KMS-11 (cell line): Measurements from ENCODE around the gene CCBE1.

ENCODE experiments used
- H2AFZ ChIP-seq: fragments of 200-600 bp; sonication (generic); 2 replicates; pipeline ENCODE4 v1.6.1; 2016; ENCODE audit warnings: antibody characterized with exemption, mixed run types, low read depth
- H3K27ac ChIP-seq: fragments of 200-600 bp; sonication (generic); 2 replicates; pipeline ENCODE4 v1.6.1; 2016; ENCODE audit warnings: mild to moderate bottlenecking, mixed run types
- H3K27me3 ChIP-seq: fragments of 200-600 bp; sonication (generic); 2 replicates; pipeline ENCODE4 v1.6.1; 2017; ENCODE audit warnings: mild to moderate bottlenecking, low read depth, mixed run types, moderate library complexity; ENCODE audit not compliant: insufficient read depth
- H3K36me3 ChIP-seq: fragments of 200-600 bp; sonication (generic); 2 replicates; pipeline ENCODE4 v1.6.1; 2017; ENCODE audit warnings: mild to moderate bottlenecking, mixed run types; ENCODE audit not compliant: insufficient read depth
- H3K4me1 ChIP-seq: fragments of 200-600 bp; sonication (generic); 2 replicates; pipeline ENCODE4 v1.6.1; 2016; ENCODE audit warnings: mild to moderate bottlenecking, low read depth, mixed run types; ENCODE audit not compliant: poor library complexity, severe bottlenecking
- H3K4me2 ChIP-seq: fragments of 200-600 bp; sonication (generic); 2 replicates; pipeline ENCODE4 v1.7.0; 2016; ENCODE audit warnings: mild to moderate bottlenecking, mixed run types
- H3K4me3 ChIP-seq: fragments of 200-600 bp; sonication (generic); IDR thresholded peaks from 2 replicates; pipeline ENCODE4 v1.6.1; 2017; ENCODE audit warnings: low read depth, low read length, mixed read lengths; ENCODE audit not compliant: insufficient read depth
- H3K79me2 ChIP-seq: fragments of 200-600 bp; sonication (generic); 2 replicates; pipeline ENCODE4 v1.6.1; 2016; ENCODE audit warnings: low read depth, mixed run types; ENCODE audit not compliant: insufficient read depth
- H3K9ac ChIP-seq: fragments of 200-600 bp; sonication (generic); 2 replicates; pipeline ENCODE4 v1.6.1; 2016; ENCODE audit warnings: mild to moderate bottlenecking, mixed run types
- H4K20me1 ChIP-seq: fragments of 200-600 bp; sonication (generic); 2 replicates; pipeline ENCODE4 v1.6.1; 2016; ENCODE audit warnings: mild to moderate bottlenecking, mixed run types; ENCODE audit not compliant: insufficient read depth
- CTCF ChIP-seq: fragments of 200-600 bp; sonication (generic); conservative IDR thresholded peaks from 2 replicates; pipeline ENCODE4 v1.6.1; 2017; ENCODE audit warnings: low read depth, mild to moderate bottlenecking, antibody characterized with exemption, low read length, moderate library complexity, mixed read lengths

Gene CCBE1

GRCh38 chr18:59566533-59566971 is 130.7 kb downstream of the CCBE1 start:
- Histone ChIP-seq H3K36me3 (no peaks in the 10 kb centered on the region), H3K79me2 (no peaks in the 10 kb centered on the region), H2AFZ (no peak overlapping the region), H3K4me2 (no peak overlapping the region), H3K9ac (no peak overlapping the region), H3K4me1 (no peaks in the 10 kb centered on the region), H3K27me3 (no peaks in the 10 kb centered on the region), H3K4me3 (no peak overlapping the region), H3K27ac (no peak overlapping the region), H4K20me1 (no peaks in the 10 kb centered on the region)
- TF ChIP-seq CTCF: no peak

GRCh38 chr18:59565957-59566356 is 131.3 kb downstream of the CCBE1 start:
- Histone ChIP-seq H3K79me2 (no peaks in the 10 kb centered on the region), H3K36me3 (no peaks in the 10 kb centered on the region), H3K27me3 (no peaks in the 10 kb centered on the region), H3K9ac (no peak overlapping the region), H3K4me3 (no peak overlapping the region), H3K27ac (no peak overlapping the region), H4K20me1 (no peaks in the 10 kb centered on the region), H3K4me2 (no peak overlapping the region), H3K4me1 (no peaks in the 10 kb centered on the region), H2AFZ (no peak overlapping the region)
- TF ChIP-seq CTCF: no peak

- no peak for TF ChIP-seq CTCF
- no peak overlapping the region for H3K4me2 ChIP-seq
- no peaks in the 10 kb centered on the region for H3K79me2 ChIP-seq
These were observed 132.7 kb downstream of the CCBE1 start for GRCh38 chr18:59564561-59564960.

GRCh38 chr18:59563176-59563785 is 133.9 kb downstream of the CCBE1 start:
- Histone ChIP-seq H3K4me1 (no peaks in the 10 kb centered on the region), H3K4me2 (no peak overlapping the region), H4K20me1 (no peaks in the 10 kb centered on the region), H3K79me2 (no peaks in the 10 kb centered on the region), H2AFZ (no peak overlapping the region), H3K27me3 (no peaks in the 10 kb centered on the region), H3K9ac (no peak overlapping the region), H3K36me3 (no peaks in the 10 kb centered on the region), H3K27ac (no peak overlapping the region), H3K4me3 (no peak overlapping the region)
- no peak for TF ChIP-seq CTCF

More at GRCh38 chr18:59564561-59564960, 132.7 kb downstream of the CCBE1 start:
- Histone ChIP-seq H4K20me1 (no peaks in the 10 kb centered on the region), H3K27ac (no peak overlapping the region), H3K9ac (no peak overlapping the region), H2AFZ (no peak overlapping the region), H3K27me3 (no peaks in the 10 kb centered on the region), H3K36me3 (no peaks in the 10 kb centered on the region), H3K4me1 (no peaks in the 10 kb centered on the region), H3K4me3 (no peak overlapping the region)
